ENCODE results near the gene CNPY3. TPM values are rescaled to one million over a fixed set of nuclear protein-coding genes. Genes with fewer than 3 reads are reported as not detected.
"Not testable (repeated sequence)": the region's sequence is repeated elsewhere in the genome, so short reads cannot be mapped to it uniquely, and the experiment has no call there.

The CNPY3 gene
- total RNA-seq, 1 donor, result 33.3 TPM

DNA sequence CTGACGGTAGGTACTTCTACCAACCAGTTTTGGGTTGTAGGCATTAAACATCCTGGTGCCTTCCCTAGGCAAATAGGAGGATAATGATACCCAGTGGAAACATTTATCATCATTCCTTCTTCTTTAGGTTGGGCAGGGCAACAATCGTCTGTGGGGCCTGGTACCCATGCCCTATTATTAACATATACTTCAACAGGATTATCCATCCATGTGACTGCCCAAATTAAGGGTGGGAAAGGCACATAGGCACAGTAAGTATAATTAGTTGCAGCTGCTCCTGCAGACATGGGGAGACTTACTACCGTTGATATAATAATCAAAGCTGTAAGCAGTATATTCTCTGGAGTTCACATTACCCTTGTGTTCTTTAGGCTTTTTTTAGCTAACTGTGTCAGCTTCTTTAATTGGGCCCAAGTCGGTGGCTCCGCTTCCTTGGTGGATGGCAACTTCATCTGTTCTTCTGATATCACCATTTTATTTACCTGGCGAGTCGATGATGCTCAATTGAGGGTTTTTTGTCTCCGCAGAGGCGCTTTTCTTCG is 33.0 kb upstream of the CNPY3 start:
- no peak overlapping the region for H3K27ac ChIP-seq (ENCODE audit: low read depth, low read length)
- no peak overlapping the region for H3K4me2 ChIP-seq (ENCODE audit: insufficient read depth, low read length)
- H3K4me3 ChIP-seq (ENCODE audit: insufficient read depth, low read length), result no peak overlapping the region
- no peaks in the 10 kb centered on the region for H3K27me3 ChIP-seq (ENCODE audit: insufficient read depth, low read length)
- no peaks in the 10 kb centered on the region for H3K79me2 ChIP-seq (ENCODE audit: insufficient read depth, low read length)
- TF ChIP-seq, protein P1, sequence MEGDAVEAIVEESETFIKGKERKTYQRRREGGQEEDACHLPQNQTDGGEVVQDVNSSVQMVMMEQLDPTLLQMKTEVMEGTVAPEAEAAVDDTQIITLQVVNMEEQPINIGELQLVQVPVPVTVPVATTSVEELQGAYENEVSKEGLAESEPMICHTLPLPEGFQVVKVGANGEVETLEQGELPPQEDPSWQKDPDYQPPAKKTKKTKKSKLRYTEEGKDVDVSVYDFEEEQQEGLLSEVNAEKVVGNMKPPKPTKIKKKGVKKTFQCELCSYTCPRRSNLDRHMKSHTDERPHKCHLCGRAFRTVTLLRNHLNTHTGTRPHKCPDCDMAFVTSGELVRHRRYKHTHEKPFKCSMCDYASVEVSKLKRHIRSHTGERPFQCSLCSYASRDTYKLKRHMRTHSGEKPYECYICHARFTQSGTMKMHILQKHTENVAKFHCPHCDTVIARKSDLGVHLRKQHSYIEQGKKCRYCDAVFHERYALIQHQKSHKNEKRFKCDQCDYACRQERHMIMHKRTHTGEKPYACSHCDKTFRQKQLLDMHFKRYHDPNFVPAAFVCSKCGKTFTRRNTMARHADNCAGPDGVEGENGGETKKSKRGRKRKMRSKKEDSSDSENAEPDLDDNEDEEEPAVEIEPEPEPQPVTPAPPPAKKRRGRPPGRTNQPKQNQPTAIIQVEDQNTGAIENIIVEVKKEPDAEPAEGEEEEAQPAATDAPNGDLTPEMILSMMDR (IDR thresholded peaks at IDR 0.05; ENCODE audit: extremely low read depth, low read depth, low read length), result no peak
- peak overlapping the region; percentile 20 for H2AFZ ChIP-seq (ENCODE audit: low read length)
- no peak for DNase-seq (ENCODE audit: insufficient read length, low spot score, missing footprints)
- peaks cover under 1% of the 10 kb centered on the region for H3K4me1 ChIP-seq (ENCODE audit: insufficient read depth, low read length)
- no peaks in the 10 kb centered on the region for H4K20me1 ChIP-seq (ENCODE audit: insufficient read depth, low read length)
- H3K9me3 ChIP-seq (ENCODE audit: low read depth, low read length), result no peaks in the 10 kb centered on the region
- no peaks in the 10 kb centered on the region for H3K36me3 ChIP-seq (ENCODE audit: insufficient read depth, low read length)

DNA sequence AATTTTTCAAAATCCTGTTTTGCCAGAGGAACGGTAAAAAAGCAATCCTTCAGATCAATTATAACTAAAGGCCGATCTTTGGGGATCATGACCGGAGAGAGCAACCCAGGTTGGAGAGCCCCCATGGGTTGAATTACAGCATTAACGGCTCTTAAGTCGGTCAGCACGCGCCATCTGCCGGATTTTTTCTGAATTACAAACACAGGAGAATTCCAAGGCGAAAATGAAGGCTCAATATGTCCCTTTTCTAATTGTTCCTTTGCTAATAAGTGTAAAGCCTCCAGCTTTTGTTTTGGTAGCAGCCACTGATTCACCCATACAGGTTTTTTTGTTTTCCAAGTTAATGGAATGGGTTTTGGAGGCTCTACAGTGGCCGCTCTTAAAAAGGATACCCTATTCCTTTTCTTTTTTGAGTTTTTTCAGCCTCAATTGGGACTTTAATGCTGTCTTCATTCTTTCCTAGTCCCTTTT is 30.4 kb upstream of the CNPY3 start:
- Histone ChIP-seq H3K27ac (ENCODE audit: low read depth, low read length) (no peak overlapping the region), H3K9me3 (ENCODE audit: low read depth, low read length) (no peaks in the 10 kb centered on the region), H2AFZ (ENCODE audit: low read length) (peak overlapping the region; percentile 0), H3K4me3 (ENCODE audit: insufficient read depth, low read length) (no peak overlapping the region), H4K20me1 (ENCODE audit: insufficient read depth, low read length) (no peaks in the 10 kb centered on the region), H3K36me3 (ENCODE audit: insufficient read depth, low read length) (no peaks in the 10 kb centered on the region), H3K4me1 (ENCODE audit: insufficient read depth, low read length) (peaks cover 5% of the 10 kb centered on the region), H3K27me3 (ENCODE audit: insufficient read depth, low read length) (no peaks in the 10 kb centered on the region), H3K4me2 (ENCODE audit: insufficient read depth, low read length) (peak overlapping the region; percentile 38), H3K79me2 (ENCODE audit: insufficient read depth, low read length) (no peaks in the 10 kb centered on the region)
- DNase-seq (ENCODE audit: insufficient read length, low spot score, missing footprints), result no peak
- TF ChIP-seq, protein P1 (IDR thresholded peaks at IDR 0.05; ENCODE audit: extremely low read depth, low read depth, low read length), result peak; percentile 71

DNA sequence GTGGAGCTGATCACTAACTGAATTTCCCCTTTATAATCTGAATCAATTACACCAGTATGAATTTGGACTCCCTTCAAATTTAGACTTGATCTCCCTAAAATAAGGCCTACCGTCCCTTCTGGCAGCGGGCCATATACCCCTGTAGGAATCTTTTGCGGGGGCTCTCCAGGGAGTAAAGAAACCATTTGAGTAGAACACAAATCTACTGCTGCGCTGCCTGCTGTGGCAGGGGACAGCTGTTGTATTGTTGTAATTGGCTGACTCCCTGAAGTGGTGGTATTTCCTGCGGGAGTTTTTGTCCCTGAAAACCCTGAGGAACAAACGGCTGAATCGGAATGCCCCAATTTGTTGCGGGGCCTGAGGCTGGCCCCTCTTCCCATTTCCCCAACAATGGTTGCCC is 29.4 kb upstream of the CNPY3 start:
- Histone ChIP-seq H3K4me3 (ENCODE audit: insufficient read depth, low read length) (no peak overlapping the region), H3K4me1 (ENCODE audit: insufficient read depth, low read length) (peaks cover 5% of the 10 kb centered on the region), H3K36me3 (ENCODE audit: insufficient read depth, low read length) (no peaks in the 10 kb centered on the region), H4K20me1 (ENCODE audit: insufficient read depth, low read length) (no peaks in the 10 kb centered on the region), H3K27me3 (ENCODE audit: insufficient read depth, low read length) (no peaks in the 10 kb centered on the region), H3K79me2 (ENCODE audit: insufficient read depth, low read length) (no peaks in the 10 kb centered on the region), H3K27ac (ENCODE audit: low read depth, low read length) (no peak overlapping the region), H3K9me3 (ENCODE audit: low read depth, low read length) (no peaks in the 10 kb centered on the region), H3K4me2 (ENCODE audit: insufficient read depth, low read length) (no peak overlapping the region), H2AFZ (ENCODE audit: low read length) (no peak overlapping the region)
- TF ChIP-seq, protein P1 (IDR thresholded peaks at IDR 0.05; ENCODE audit: extremely low read depth, low read depth, low read length), result no peak
- no peak for DNase-seq (ENCODE audit: insufficient read length, low spot score, missing footprints)

DNA sequence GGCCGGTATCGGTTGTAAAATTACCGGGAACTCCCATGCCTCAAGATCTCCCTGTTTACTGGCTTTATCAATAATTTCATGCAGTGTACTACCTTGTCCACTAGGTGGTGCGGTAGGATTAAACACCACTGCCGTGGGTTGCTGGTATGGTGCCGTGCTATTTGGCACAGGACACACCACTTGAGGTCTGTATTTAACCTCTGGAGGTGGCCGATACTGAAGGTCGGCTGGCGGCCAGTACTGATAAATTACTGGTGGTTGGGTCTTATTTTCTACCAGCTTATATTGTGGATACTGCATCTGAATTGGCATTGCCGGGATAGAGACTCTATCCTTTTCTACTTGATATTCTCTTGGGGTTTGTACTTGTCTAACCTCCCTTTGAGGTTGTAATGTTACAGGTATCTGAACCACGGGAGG is 27.7 kb upstream of the CNPY3 start:
- peak overlapping the region; percentile 53 for H2AFZ ChIP-seq (ENCODE audit: low read length)
- TF ChIP-seq, protein P1 (IDR thresholded peaks at IDR 0.05; ENCODE audit: extremely low read depth, low read depth, low read length), result peak; percentile 79
- peak; percentile 81 for DNase-seq (ENCODE audit: insufficient read length, low spot score, missing footprints)

DNA sequence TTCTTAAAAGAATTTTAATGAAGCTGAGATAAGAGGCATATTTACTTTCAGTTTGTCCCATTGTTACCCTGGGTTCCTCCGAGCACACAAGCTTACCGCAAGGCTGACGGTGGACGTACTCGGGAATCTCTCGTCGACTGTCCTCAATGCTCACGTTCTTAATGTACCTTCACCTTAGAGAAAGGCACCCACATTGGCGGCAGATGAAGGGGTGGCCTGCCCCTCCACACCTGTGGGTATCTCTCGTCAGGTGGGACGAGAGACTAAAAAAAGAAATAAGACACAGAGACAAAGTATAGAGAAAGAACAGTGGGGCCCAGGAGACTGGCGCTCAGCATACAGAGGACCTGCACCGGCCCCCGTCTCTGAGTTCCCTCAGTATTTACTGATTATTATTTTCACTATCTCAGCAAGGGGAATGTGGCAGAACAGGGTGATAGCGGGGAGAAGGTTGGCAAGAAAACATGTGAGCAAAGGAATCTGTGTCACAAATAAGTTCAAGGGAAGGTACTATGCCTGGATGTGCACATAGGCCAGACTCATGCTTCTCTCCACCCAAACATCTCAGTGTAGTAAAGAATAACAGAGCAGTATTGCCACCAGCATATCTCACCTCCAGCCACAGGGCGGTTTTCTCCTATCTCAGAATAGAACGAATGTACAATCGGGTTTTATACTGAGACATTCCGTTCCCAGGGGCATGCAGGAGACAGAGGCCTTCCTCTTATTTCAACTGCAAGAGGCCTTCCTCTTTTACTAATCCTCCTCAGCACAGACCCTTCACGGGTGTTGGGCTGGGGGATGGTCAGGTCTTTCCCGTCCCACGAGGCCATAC is 26.6 kb upstream of the CNPY3 start:
- H3K4me3 ChIP-seq (ENCODE audit: insufficient read depth, low read length); H4K20me1 ChIP-seq (ENCODE audit: insufficient read depth, low read length); H3K79me2 ChIP-seq (ENCODE audit: insufficient read depth, low read length); DNase-seq (ENCODE audit: insufficient read length, low spot score, missing footprints); H3K4me2 ChIP-seq (ENCODE audit: insufficient read depth, low read length); H2AFZ ChIP-seq (ENCODE audit: low read length); H3K9me3 ChIP-seq (ENCODE audit: low read depth, low read length); H3K27me3 ChIP-seq (ENCODE audit: insufficient read depth, low read length); H3K4me1 ChIP-seq (ENCODE audit: insufficient read depth, low read length); H3K27ac ChIP-seq (ENCODE audit: low read depth, low read length); H3K36me3 ChIP-seq (ENCODE audit: insufficient read depth, low read length): not testable (repeated sequence)

More for the DNA sequence above, 27.7 kb upstream of the CNPY3 start:
- H3K79me2 ChIP-seq (ENCODE audit: insufficient read depth, low read length), result no peaks in the 10 kb centered on the region
- H3K4me2 ChIP-seq (ENCODE audit: insufficient read depth, low read length), result peak overlapping the region; percentile 62
- H3K4me3 ChIP-seq (ENCODE audit: insufficient read depth, low read length), result no peak overlapping the region
- H3K27ac ChIP-seq (ENCODE audit: low read depth, low read length), result no peak overlapping the region
- no peaks in the 10 kb centered on the region for H3K27me3 ChIP-seq (ENCODE audit: insufficient read depth, low read length)
- H3K9me3 ChIP-seq (ENCODE audit: low read depth, low read length), result no peaks in the 10 kb centered on the region
- peaks cover 5% of the 10 kb centered on the region for H3K4me1 ChIP-seq (ENCODE audit: insufficient read depth, low read length)
- no peaks in the 10 kb centered on the region for H4K20me1 ChIP-seq (ENCODE audit: insufficient read depth, low read length)
- no peaks in the 10 kb centered on the region for H3K36me3 ChIP-seq (ENCODE audit: insufficient read depth, low read length)

Data from osteoblast (primary cell).